Stimulated activated CD8-positive, alpha-beta memory T cell treated with anti-CD3 and anti-CD28 coated beads, Interleukin-12 subunit alpha, Interleukin-12 subunit beta, amount 100 ng/mL, for 24 hours (primary cell): ENCODE measurements around the gene TROAP.
"Not testable (repeated sequence)": the region's sequence is repeated elsewhere in the genome, so short reads cannot be mapped to it uniquely, and the experiment has no call there.

ENCODE experiments used
- DNase-seq: peaks from one replicate; pipeline ENCODE4 v3.0.0-alpha.2; 2020; ENCODE audit errors: extremely low read depth

The TROAP gene

DNA sequence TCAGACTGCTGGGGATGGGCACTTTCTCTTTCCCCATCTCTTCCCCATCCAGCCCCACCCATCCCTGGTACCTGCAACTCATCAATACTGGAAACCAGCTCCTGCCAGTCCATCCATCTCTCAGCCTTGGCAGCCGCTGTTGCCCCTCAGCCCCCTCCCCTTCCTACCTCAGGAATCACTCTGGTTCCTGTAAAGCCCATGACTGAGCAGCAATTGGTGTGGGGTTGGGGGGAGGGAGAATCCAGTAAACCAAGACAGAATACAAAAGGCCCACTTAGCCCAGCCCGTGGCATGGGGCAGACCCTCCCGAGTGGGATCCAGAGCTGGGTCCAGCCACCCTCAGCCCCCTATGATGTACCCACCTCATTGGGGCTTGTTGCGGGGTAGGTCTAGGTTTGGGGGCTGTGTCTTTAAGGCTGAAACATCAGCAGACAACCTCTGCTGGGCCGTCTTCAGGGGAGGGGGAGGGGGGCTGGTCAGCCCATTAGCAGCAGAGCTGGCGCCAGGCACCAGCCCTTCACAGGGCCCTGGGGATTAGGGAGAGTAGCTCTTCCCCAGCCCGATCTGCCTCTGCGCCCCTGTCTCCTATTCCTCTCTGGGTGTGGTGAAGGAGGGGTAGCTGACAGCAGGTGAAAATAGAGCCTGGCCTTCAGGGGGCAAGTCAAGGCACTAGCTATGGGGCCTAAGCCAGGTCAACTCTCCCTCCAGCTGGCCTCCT is 28.8 kb upstream of the TROAP start:
- DNase-seq, result no peak

- DNase-seq, result no peak
Measured at GRCh38 chr12:49294804-49295081, 28.3 kb upstream of the TROAP start.

- DNase-seq, result no peak
Measured at GRCh38 chr12:49295082-49295936, 27.7 kb upstream of the TROAP start, which contains the start of gene PRPH. PRPH (plus strand) TSS chr12:49295147; CDS start chr12:49295201, 54 bp downstream.

DNA sequence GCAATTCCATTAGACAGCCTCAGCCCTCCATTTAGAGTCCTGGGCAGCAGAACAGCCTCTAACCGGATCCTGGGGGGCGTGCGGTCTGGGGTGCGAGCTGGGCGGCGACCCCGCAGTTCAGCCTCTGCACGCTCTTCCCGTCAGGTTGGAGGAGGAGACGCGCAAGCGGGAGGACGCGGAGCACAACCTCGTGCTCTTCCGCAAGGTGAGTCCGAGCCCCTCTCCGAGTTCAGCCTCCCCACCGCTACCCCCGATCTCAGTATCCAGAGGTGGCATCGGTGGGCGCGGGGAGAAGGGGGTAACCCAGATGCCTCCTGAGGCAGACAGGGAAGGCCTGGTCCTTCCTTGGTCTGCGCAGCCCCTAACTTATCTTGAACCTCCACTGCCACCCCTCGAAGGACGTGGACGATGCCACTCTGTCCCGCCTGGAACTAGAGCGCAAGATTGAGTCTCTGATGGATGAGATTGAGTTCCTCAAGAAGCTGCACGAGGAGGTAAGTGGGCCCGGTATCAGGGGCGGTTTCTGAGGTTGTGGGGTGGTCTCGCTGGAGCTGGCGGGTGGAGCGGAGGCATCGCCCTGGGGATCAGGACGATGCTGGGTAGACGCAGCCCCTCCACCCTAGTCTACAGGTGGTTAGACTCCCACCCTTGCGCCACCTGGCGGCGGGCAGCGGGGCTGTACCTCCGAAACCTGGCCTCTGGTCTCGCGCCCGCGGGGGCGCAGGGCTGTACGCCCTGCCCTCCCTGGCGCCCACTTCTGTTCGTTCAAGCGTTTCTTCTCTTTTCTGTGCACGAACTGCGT is 26.8 kb upstream of the TROAP start:
- DNase-seq, result no peak

GRCh38 chr12:49296836-49297694 is 26.0 kb upstream of the TROAP start:
- DNase-seq, result no peak

- no peak for DNase-seq
Measured at GRCh38 chr12:49297695-49298060, 25.4 kb upstream of the TROAP start.

DNA sequence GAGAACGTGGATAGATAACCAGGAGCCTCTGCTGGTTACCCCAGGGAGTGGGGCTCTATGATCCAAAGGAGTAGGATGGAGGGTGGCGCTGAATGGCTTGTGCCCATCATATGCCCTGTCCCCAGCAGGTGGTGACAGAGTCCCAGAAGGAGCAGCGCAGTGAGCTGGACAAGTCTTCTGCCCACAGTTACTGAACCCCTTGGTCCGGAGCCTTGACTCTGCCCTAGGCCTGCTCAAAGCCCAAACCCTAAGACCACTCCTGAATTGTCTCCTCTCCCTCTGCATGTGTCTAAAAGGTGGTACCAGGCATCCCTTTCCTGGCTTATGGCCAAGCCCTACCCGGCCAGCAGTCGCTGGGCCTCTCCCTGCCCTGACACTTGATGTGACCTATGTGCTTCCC is 24.9 kb upstream of the TROAP start:
- no peak for DNase-seq

DNA sequence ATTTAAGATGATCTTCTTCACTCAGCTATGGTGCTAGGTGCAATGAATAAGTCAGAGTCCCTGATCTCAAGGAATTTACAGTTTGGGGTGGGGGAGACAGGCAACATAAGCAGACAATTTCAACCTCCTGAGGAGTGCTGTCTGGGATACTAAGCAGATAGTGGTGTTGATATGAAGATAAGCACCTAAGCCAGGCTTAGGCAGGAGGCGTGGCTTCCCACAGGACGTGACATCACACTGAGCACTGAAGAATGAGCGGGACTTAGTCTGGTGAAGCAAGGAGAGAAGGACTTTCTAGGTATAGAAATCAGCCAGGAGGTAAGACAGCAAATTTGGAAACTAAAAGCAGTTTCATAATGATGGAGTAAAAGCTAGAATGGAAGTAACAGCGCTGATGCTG is 21.3 kb upstream of the TROAP start:
- no peak for DNase-seq

DNA sequence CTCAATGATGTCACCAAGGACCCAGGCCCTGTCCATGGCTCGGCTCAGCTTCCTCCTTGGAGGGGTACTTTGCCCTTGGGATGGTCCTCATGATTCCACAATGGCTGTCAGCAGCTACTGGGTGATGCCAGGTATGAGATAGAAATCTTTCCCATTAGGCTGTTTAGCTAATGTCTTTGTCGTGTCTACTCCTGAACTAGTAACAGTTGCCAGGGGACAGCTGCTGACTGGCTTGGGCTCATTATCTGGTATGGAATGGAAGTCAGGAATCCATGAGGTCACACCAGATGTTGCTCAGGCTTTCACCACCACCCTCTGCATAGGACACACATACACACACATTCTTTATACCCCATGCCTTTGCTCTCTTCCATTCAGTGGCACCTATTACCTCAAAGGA is 18.9 kb upstream of the TROAP start:
- no peak for DNase-seq

GRCh38 chr12:49305762-49306510 is 17.1 kb upstream of the TROAP start:
- no peak for DNase-seq

- DNase-seq, result no peak
Measured at GRCh38 chr12:49309386-49309785, 13.7 kb upstream of the TROAP start.

DNA sequence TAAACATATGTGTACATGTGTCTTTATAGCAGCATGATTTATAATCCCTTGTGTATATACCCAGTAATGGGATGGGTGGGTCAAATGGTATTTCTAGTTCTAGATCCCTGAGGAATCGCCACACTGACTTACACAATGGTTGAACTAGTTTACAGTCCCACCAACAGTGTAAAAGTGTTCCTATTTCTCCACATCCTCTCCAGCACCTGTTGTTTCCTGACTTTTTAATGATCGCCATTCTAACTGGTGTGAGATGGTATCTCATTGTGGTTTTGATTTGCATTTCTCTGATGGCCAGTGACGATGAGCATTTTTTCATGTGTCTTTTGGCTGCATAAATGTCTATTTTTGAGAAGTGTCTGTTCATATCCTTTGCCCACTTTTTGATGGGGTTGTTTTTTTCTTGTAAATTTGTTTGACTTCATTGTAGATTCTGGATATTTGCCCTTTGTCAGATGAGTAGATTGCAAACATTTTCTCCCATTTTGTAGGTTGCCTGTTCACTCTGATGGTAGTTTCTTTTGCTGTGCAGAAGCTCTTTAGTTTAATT is 12.5 kb upstream of the TROAP start:
- DNase-seq, result not testable (repeated sequence)

- DNase-seq, result no peak
Measured at GRCh38 chr12:49314811-49315210, 8.2 kb upstream of the TROAP start.

DNA sequence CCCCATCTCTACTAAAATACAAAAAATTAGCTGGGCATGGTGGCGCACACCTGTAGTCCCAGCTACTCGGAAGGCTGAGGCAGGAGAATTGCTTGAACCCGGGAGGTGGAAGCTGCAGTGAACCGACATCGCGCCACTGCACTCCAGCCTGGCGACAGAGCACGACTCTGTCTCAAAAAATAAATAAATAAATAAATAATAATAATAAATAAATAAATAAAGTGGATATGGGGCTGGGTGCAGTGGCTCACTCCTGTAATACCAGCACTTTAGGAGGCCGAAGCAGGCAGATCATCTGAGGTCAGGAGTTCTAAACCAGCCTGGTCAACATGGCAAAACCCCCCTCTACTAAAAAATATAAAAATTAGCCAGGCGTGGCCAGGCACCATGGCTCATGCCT is 5.9 kb upstream of the TROAP start:
- DNase-seq, result not testable (repeated sequence)

GRCh38 chr12:49320411-49321103 is 2.5 kb upstream of the TROAP start:
- DNase-seq, result not testable (repeated sequence)

GRCh38 chr12:49322367-49322707 is 718 bp upstream of the TROAP start:
- DNase-seq, result no peak

- DNase-seq, result no peak
Measured at GRCh38 chr12:49323524-49324097, 556 bp downstream of the TROAP start.

GRCh38 chr12:49325606-49326005 is 2.6 kb downstream of the TROAP start:
- no peak for DNase-seq

- no peak for DNase-seq
Measured at GRCh38 chr12:49327368-49327767, 4.3 kb downstream of the TROAP start.

DNA sequence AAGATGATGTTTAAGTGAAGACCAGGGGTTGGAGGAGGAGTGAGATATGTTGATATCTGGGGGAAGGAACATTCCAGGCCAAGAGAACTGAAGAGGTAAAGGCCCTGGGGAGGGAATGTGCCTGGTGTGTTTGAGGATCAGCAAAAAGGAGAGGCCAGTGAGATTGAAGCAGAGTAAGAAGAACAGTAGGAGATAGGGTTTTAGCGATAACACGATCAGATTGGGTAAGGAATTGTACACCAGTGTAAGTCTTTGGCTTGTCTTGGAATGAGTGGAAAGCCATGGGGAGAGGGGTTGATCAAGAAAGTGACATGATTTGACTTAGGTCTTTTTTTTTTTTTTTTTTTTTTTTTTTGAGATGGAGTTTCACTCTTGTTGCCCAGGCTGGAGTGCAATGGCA is 4.8 kb downstream of the TROAP start:
- DNase-seq, result no peak
